GM13977 (cell line): Measurements from ENCODE around the gene PI4K2A.
"Not testable (repeated sequence)": the region's sequence is repeated elsewhere in the genome, so short reads cannot be mapped to it uniquely, and the experiment has no call there.

Experiments
- DNase-seq: peaks from one replicate; pipeline ENCODE4 v3.0.0; 2012; ENCODE audit warnings: low spot score
- in situ Hi-C: fragments of 300-500 bp; cut with MboI; formaldehyde crosslinking; loops from one replicate; pipeline ENCODE4 v1.12.0; 2022; ENCODE audit warnings: low sequenced_read_pairs, low pct_unique_long_range_greater_than_20kb, mixed read lengths, inconsistent platforms; ENCODE audit not compliant: unreplicated experiment
- TF ChIP-seq, protein P1 (sequence below): IDR thresholded peaks from 2 replicates; pipeline ENCODE4 v1.5.1; 2012; ENCODE audit warnings: mild to moderate bottlenecking, control low read depth; ENCODE audit not compliant: insufficient read depth; ENCODE audit errors: extremely low read depth, missing control alignments

PI4K2A gene

DNA sequence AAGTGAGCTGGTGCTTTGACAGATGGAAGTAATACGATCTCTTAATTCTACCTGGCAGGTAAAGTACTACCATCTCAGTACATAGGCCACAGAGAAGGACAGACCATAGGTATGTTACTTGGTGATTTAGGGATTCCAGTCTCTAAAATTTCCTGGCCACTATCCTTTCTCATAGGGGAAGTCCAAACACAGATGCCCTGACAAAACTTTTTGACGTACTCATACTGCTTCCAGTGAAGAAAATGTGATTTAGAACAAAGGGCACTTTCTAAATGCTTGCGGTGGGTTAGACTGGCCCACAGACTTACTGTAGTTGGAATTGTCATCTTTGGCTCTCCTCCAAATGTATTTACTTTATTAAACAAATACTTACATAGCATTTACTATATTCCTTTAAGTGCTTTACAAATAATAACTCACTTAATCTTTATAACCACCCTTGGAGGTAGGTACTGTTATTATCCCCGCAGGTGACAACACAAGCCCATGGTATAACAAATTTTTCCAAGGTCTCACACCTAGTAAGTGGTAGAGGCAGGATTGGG, 3.0 kb downstream of the PI4K2A start:
- in situ Hi-C loops = no loop called here
- TF ChIP-seq, protein P1, sequence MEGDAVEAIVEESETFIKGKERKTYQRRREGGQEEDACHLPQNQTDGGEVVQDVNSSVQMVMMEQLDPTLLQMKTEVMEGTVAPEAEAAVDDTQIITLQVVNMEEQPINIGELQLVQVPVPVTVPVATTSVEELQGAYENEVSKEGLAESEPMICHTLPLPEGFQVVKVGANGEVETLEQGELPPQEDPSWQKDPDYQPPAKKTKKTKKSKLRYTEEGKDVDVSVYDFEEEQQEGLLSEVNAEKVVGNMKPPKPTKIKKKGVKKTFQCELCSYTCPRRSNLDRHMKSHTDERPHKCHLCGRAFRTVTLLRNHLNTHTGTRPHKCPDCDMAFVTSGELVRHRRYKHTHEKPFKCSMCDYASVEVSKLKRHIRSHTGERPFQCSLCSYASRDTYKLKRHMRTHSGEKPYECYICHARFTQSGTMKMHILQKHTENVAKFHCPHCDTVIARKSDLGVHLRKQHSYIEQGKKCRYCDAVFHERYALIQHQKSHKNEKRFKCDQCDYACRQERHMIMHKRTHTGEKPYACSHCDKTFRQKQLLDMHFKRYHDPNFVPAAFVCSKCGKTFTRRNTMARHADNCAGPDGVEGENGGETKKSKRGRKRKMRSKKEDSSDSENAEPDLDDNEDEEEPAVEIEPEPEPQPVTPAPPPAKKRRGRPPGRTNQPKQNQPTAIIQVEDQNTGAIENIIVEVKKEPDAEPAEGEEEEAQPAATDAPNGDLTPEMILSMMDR = no peak
- DNase-seq = no peak

DNA sequence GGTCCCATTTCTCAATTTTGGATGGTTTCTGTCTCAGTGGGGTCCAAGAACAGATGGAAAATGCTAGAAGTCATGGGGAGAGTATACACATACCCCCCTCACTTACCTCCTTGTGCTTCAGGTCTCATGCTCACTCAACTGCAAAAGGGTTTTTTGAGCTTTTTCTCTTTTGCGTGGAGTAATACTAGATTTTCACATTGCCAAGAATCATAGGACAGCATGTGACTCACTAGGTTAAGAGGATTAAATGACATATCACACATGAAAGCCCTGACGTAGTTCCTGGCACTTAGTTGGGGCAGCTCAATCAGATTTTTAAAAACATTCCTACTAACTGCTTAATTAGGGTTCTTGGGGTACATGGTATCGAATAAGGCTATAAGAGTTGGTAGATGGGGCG, 4.5 kb downstream of the PI4K2A start:
- TF ChIP-seq, protein P1 = no peak
- DNase-seq = no peak
- in situ Hi-C loops = no loop called here

DNA sequence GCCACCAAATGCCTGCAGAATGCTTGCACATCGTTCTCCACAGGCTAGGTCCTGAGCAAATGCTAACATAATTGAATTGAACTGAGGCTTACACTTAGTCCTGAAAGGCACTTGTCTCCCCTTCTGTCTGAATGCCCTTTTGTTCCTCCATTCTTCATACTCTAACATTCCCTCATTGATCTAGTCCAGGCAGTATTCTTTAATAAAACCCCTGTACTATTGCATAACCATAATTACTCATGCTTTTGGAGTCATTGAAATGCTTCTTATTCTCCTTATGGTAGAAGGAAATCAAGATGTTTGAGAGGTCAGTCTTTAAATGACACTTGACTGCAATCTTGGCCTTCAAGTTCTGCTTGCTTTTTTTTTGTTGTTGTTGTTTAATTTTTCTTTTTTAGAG, 7.1 kb downstream of the PI4K2A start:
- TF ChIP-seq, protein P1 = no peak
- DNase-seq = no peak
- in situ Hi-C loops = no loop called here

DNA sequence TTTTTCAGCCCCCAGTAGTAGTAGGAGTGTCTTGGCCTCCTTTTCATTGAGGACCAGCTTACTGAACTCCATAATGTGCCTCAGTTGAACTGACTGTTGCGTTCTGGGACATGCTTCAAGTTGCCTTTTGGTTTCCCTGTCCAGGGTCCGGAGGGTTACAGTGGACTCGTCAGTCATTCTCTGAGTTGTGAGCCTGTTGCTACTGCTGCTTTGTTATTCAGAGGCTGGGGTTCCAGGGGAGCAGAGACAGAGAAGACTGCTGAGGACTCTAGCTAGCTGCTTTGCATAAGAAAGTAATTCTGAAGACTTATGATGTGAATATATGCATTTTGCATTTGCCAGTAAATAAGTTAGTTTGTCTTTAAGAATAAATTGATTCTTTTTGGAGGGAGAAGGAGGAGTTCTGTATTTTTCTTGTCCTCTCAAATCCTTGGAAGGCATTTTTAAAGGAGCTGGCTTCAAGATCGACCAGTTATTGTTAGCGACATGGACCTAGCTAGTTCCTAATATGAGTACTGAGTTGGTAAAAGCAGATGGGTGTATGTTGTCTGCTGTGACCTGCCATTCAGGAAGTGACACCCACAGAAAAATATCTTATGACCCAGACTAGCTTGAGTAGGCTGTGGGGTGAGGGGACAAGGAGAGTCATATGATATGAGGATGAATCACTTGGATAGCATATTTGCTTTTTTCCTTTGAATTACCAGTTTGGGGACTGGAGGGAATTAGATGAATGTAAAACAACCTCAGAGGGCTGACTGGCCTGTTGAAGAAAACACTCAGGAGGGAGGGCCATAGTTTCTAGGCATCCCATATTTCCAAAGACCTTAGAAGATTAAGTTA, 8.3 kb downstream of the PI4K2A start:
- TF ChIP-seq, protein P1 = no peak
- peak; percentile 65 for DNase-seq
- in situ Hi-C loops = no loop called here

DNA sequence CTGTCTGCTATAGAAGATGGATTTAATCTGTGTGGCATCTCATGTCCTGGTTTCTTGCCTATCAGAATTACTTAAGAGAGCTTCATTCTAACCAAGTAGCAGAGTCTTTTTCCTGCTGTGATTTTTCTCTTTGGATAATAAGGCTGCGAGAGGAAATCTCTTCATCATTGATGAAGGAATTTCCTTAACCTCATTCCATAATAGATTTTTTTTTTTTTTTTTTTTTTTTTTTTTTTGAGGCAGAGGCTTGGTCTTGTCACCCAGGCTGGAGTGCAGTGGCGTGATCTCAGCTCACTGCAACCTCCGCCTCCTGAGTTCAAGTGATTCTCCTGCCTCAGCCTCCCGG, 8.9 kb downstream of the PI4K2A start:
- DNase-seq, in situ Hi-C loops: not testable (repeated sequence)

DNA sequence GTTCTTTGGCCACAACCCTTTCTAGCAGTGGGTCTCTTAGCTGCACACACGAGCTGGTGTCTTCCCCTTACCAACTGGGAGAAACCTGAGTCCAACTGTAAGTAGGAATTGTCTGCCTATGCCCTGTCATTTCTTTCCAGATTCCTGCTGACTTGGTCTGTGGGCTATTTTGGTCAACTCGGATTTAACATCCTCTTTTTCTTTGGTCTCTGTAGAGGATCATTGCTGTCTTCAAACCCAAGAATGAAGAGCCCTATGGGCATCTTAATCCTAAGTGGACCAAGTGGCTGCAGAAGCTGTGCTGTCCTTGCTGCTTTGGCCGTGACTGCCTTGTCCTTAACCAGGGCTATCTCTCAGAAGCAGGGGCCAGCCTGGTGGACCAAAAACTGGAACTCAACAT, 10.3 kb downstream of the PI4K2A start:
- TF ChIP-seq, protein P1 = no peak
- DNase-seq = no peak
- in situ Hi-C loops = no loop called here

DNA sequence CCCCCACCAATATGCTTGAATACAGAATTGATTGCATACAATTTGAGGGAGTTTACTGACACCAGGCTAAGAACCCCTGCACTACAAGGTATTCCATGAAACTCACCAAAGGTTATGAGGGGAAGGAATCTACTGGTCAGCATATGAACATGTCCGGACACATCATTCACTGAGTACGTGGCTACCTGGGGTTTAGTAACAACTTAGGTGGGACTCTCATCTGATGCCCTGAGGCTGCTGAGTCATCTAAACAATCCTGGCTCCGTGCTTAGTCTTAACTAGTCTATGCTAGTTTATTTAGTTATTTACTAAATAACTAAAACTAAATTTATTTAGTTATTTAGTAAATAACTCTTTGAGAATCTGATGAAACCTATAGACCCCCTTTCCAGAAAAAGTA, 11.3 kb downstream of the PI4K2A start:
- in situ Hi-C loops = no loop called here
- TF ChIP-seq, protein P1 = no peak
- no peak for DNase-seq
